ENCODE measurements around the gene LYRM1.

Gene LYRM1

GRCh38 chr16:20873331-20873730, 27.2 kb upstream of the LYRM1 start:
- DNase-seq = no peak

GRCh38 chr16:20874088-20874581, 26.4 kb upstream of the LYRM1 start:
- DNase-seq = no peak

- DNase-seq = no peak
Observed at GRCh38 chr16:20875355-20875650, 25.3 kb upstream of the LYRM1 start.

GRCh38 chr16:20878682-20879147, 21.9 kb upstream of the LYRM1 start:
- no peak for DNase-seq

GRCh38 chr16:20879175-20880040, 21.2 kb upstream of the LYRM1 start:
- DNase-seq = no peak

- DNase-seq = no peak
Observed at GRCh38 chr16:20880867-20881502, 19.6 kb upstream of the LYRM1 start.

- DNase-seq = no peak
Observed at GRCh38 chr16:20881503-20881878, 19.1 kb upstream of the LYRM1 start.

- no peak for DNase-seq
Observed at GRCh38 chr16:20883554-20884239, 16.9 kb upstream of the LYRM1 start.

- no peak for DNase-seq
Observed at GRCh38 chr16:20884240-20884556, 16.4 kb upstream of the LYRM1 start.

- no peak for DNase-seq
Observed at GRCh38 chr16:20886320-20886719, 14.3 kb upstream of the LYRM1 start.

- DNase-seq = no peak
Observed at GRCh38 chr16:20887207-20887606, 13.4 kb upstream of the LYRM1 start.

GRCh38 chr16:20889625-20890275, 10.8 kb upstream of the LYRM1 start:
- no peak for DNase-seq

GRCh38 chr16:20894388-20894787, 6.2 kb upstream of the LYRM1 start:
- no peak for DNase-seq

- no peak for DNase-seq
Observed at GRCh38 chr16:20897253-20897897, 3.2 kb upstream of the LYRM1 start.

- no peak for DNase-seq
Observed at GRCh38 chr16:20897922-20898321, 2.6 kb upstream of the LYRM1 start.

GRCh38 chr16:20899071-20899470, 1.5 kb upstream of the LYRM1 start:
- DNase-seq = no peak

- no peak for DNase-seq
Observed at GRCh38 chr16:20899477-20900298, 883 bp upstream of the LYRM1 start.

GRCh38 chr16:20901068-20901435, 481 bp downstream of the LYRM1 start:
- no peak for DNase-seq

GRCh38 chr16:20901436-20902112, 1.0 kb downstream of the LYRM1 start:
- peak; percentile 22 to 50 for DNase-seq

- DNase-seq = no peak
Observed at GRCh38 chr16:20902426-20902825, 1.9 kb downstream of the LYRM1 start.

- no peak for DNase-seq
Observed at GRCh38 chr16:20903116-20903898, 2.7 kb downstream of the LYRM1 start.
